ENCODE results near the gene GRIK5. TPM values are rescaled to one million over a fixed set of nuclear protein-coding genes. Genes with fewer than 3 reads are reported as not detected.

Gene GRIK5
- total RNA-seq, 1 donor, result under 0.01 TPM

- H3K4me3 ChIP-seq (ENCODE audit: insufficient read depth, low read length), result peak within 1 kb of the TSS; percentile 94
- H3K36me3 ChIP-seq (ENCODE audit: insufficient read depth, low read length), result peaks cover 14% of the 10 kb centered on the region
- peaks cover 7% of the 10 kb centered on the region for H3K79me2 ChIP-seq (ENCODE audit: insufficient read depth, low read length)
- no peaks in the 10 kb centered on the region for H3K27me3 ChIP-seq (ENCODE audit: insufficient read depth, low read length)
- H3K9me3 ChIP-seq (ENCODE audit: low read depth, low read length), result no peaks in the 10 kb centered on the region
- H3K4me2 ChIP-seq (ENCODE audit: insufficient read depth, low read length), result peak within 1 kb of the TSS; percentile 89
- H2AFZ ChIP-seq (ENCODE audit: low read length), result peak within 1 kb of the TSS; percentile 93
- H3K27ac ChIP-seq (ENCODE audit: low read depth, low read length), result peak within 1 kb of the TSS; percentile 94
- no peak for TF ChIP-seq CTCF (IDR thresholded peaks at IDR 0.05; ENCODE audit: extremely low read depth, low read depth, low read length)
- H3K4me1 ChIP-seq (ENCODE audit: insufficient read depth, low read length), result peaks cover 9% of the 10 kb centered on the region
- peak; percentile 99 for DNase-seq (ENCODE audit: insufficient read length, low spot score, missing footprints)
- peaks cover 15% of the 10 kb centered on the region for H4K20me1 ChIP-seq (ENCODE audit: insufficient read depth, low read length)
Observed at GRCh38 chr19:41959056-41960053, 110.7 kb downstream of the GRIK5 start, which contains the start of gene RABAC1. Gene RABAC1 (minus strand): TSS chr19:41959321. CDS start chr19:41959292, 29 bp downstream.

- peaks cover 15% of the 10 kb centered on the region for H4K20me1 ChIP-seq (ENCODE audit: insufficient read depth, low read length)
- peaks cover 14% of the 10 kb centered on the region for H3K36me3 ChIP-seq (ENCODE audit: insufficient read depth, low read length)
- peak overlapping the region; percentile 94 for H3K27ac ChIP-seq (ENCODE audit: low read depth, low read length)
- H3K4me2 ChIP-seq (ENCODE audit: insufficient read depth, low read length), result peak overlapping the region; percentile 89
- TF ChIP-seq CTCF (IDR thresholded peaks at IDR 0.05; ENCODE audit: extremely low read depth, low read depth, low read length), result no peak
- DNase-seq (ENCODE audit: insufficient read length, low spot score, missing footprints), result peak; percentile 98
- H3K4me1 ChIP-seq (ENCODE audit: insufficient read depth, low read length), result peaks cover 9% of the 10 kb centered on the region
- H3K4me3 ChIP-seq (ENCODE audit: insufficient read depth, low read length), result peak overlapping the region; percentile 94
- H2AFZ ChIP-seq (ENCODE audit: low read length), result peak overlapping the region; percentile 84
- H3K9me3 ChIP-seq (ENCODE audit: low read depth, low read length), result no peaks in the 10 kb centered on the region
- peaks cover 7% of the 10 kb centered on the region for H3K79me2 ChIP-seq (ENCODE audit: insufficient read depth, low read length)
- no peaks in the 10 kb centered on the region for H3K27me3 ChIP-seq (ENCODE audit: insufficient read depth, low read length)
Observed at GRCh38 chr19:41958367-41959055, 111.5 kb downstream of the GRIK5 start.

- Histone ChIP-seq H3K36me3 (ENCODE audit: insufficient read depth, low read length) (peaks cover 14% of the 10 kb centered on the region), H3K9me3 (ENCODE audit: low read depth, low read length) (no peaks in the 10 kb centered on the region), H3K4me2 (ENCODE audit: insufficient read depth, low read length) (peak overlapping the region; percentile 89), H3K4me1 (ENCODE audit: insufficient read depth, low read length) (peaks cover 9% of the 10 kb centered on the region), H3K27ac (ENCODE audit: low read depth, low read length) (peak overlapping the region; percentile 94), H3K27me3 (ENCODE audit: insufficient read depth, low read length) (no peaks in the 10 kb centered on the region), H3K79me2 (ENCODE audit: insufficient read depth, low read length) (peaks cover 7% of the 10 kb centered on the region), H3K4me3 (ENCODE audit: insufficient read depth, low read length) (peak overlapping the region; percentile 94), H2AFZ (ENCODE audit: low read length) (peak overlapping the region; percentile 84), H4K20me1 (ENCODE audit: insufficient read depth, low read length) (peaks cover 15% of the 10 kb centered on the region)
- peak; percentile 84 for TF ChIP-seq CTCF (IDR thresholded peaks at IDR 0.05; ENCODE audit: extremely low read depth, low read depth, low read length)
- DNase-seq (ENCODE audit: insufficient read length, low spot score, missing footprints), result peak; percentile 97
Observed at GRCh38 chr19:41957838-41958366, 112.1 kb downstream of the GRIK5 start.
